Activated CD8-positive, alpha-beta T cell treated with anti-CD3 and anti-CD28 coated beads for 36 hours (primary cell): ENCODE results near the gene TPRG1. TPM values are rescaled to one million over a fixed set of nuclear protein-coding genes. Genes with fewer than 3 reads are reported as not detected.

Experiments
- ATAC-seq: fragments of 200-7000 bp; cut with Tn5 transposase; one replicate; pipeline ENCODE4 v1.10.0; 2021; ENCODE audit warnings: mild to moderate bottlenecking, moderate library complexity
- CTCF ChIA-PET: fragments of 350-600 bp; sonication (Branson Sonifier 250); formaldehyde crosslinking; loops from one replicate; lab custom pipeline; 2021; ENCODE audit warnings: antibody characterized with exemption; lab: Charles Lee
- POLR2A ChIA-PET: fragments of 350-600 bp; sonication (Branson Sonifier 250); formaldehyde crosslinking; loops from one replicate; lab custom pipeline; 2021; ENCODE audit warnings: antibody characterized with exemption; lab: Charles Lee
- DNase-seq: peaks from one replicate; pipeline ENCODE4 v3.0.0-alpha.2; 2020
- H3K27ac Mint-ChIP-seq: one replicate; pipeline ENCODE4 v1.8.0; 2021; ENCODE audit warnings: mild to moderate bottlenecking, mixed read lengths
- H3K27me3 Mint-ChIP-seq: one replicate; pipeline ENCODE4 v1.8.0; 2021; ENCODE audit warnings: mixed read lengths
- H3K36me3 Mint-ChIP-seq: one replicate; pipeline ENCODE4 v1.8.0; 2021; ENCODE audit warnings: low read depth, mixed read lengths
- H3K4me1 Mint-ChIP-seq: one replicate; pipeline ENCODE4 v1.8.0; 2021; ENCODE audit warnings: low read depth, mixed read lengths
- H3K4me3 Mint-ChIP-seq: one replicate; pipeline ENCODE4 v1.8.0; 2021; ENCODE audit warnings: mild to moderate bottlenecking, moderate library complexity, mixed read lengths
- H3K9me3 Mint-ChIP-seq: one replicate; pipeline ENCODE4 v1.8.0; 2021; ENCODE audit warnings: mixed read lengths
- intact Hi-C: fragments of 100-400 bp; cut with micrococcal nuclease; formaldehyde crosslinking; loops from one replicate; pipeline ENCODE4 v1.10.0; 2022
- total RNA-seq, 2 experiments: library from RNA; stranded (reverse); gene quantifications; one replicate each; pipeline ENCODE4 v1.2.3, GENCODE V29; 2021
- TF ChIP-seq, protein P1 (sequence below): fragments of 200-600 bp; IDR thresholded peaks from one replicate; pipeline ENCODE4 v1.8.0; 2022; ENCODE audit warnings: antibody characterized with exemption, mild to moderate bottlenecking

TPRG1 gene
- total RNA-seq, 2 experiments from 2014 or later: 2.5 to 3.0 TPM

DNA sequence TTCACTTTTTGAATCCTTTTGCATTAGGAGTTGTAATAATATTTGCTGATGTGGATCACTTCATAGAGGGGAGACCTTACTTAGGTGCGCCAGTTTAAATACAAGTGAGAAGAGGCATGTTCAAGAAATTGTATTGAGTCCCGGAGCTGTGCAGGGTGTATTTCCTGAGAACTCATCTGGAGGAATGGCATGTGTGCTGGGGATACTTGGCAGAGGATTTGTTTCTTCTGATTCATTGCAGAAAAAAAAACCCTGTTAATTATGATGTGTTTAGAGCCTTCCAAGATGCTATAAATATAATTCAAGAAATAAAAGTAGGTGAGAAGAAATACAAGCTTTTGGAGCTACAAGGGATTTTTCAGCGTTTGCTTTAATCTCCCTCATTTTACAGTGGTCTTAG lies 97.6 kb downstream of the TPRG1 start:
- TF ChIP-seq, protein P1, sequence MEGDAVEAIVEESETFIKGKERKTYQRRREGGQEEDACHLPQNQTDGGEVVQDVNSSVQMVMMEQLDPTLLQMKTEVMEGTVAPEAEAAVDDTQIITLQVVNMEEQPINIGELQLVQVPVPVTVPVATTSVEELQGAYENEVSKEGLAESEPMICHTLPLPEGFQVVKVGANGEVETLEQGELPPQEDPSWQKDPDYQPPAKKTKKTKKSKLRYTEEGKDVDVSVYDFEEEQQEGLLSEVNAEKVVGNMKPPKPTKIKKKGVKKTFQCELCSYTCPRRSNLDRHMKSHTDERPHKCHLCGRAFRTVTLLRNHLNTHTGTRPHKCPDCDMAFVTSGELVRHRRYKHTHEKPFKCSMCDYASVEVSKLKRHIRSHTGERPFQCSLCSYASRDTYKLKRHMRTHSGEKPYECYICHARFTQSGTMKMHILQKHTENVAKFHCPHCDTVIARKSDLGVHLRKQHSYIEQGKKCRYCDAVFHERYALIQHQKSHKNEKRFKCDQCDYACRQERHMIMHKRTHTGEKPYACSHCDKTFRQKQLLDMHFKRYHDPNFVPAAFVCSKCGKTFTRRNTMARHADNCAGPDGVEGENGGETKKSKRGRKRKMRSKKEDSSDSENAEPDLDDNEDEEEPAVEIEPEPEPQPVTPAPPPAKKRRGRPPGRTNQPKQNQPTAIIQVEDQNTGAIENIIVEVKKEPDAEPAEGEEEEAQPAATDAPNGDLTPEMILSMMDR: no peak
- Mint-ChIP-seq H3K4me3 (no peak overlapping the region), H3K27ac (no peak overlapping the region), H3K27me3 (no peaks in the 10 kb centered on the region), H3K4me1 (peaks cover 11% of the 10 kb centered on the region), H3K9me3 (no peaks in the 10 kb centered on the region), H3K36me3 (no peaks in the 10 kb centered on the region)
- DNase-seq: no peak
- ChIA-PET POLR2A (no interaction called here), CTCF (interaction anchor here (2.7 kb wide), 1 partner anchor 679 kb away, joined by 14 read pairs; no protein-coding TSS in a partner anchor)
- intact Hi-C loops: no loop called here
- no peak for ATAC-seq

- no peaks in the 10 kb centered on the region for H3K36me3 Mint-ChIP-seq
- ChIA-PET POLR2A (no interaction called here), CTCF (interaction anchor here (1.0 to 2.7 kb wide), 2 partner anchors 305 to 678 kb away, joined by 4 to 14 read pairs; no protein-coding TSS in a partner anchor)
- H3K27me3 Mint-ChIP-seq: no peaks in the 10 kb centered on the region
- H3K4me3 Mint-ChIP-seq: no peak overlapping the region
- DNase-seq: peak; percentile 50
- peaks cover 11% of the 10 kb centered on the region for H3K4me1 Mint-ChIP-seq
- intact Hi-C loops: loop anchor here (5.0 to 10.0 kb wide), 2 partner anchors 134 to 677 kb away; no protein-coding TSS in a partner anchor
- no peak overlapping the region for H3K27ac Mint-ChIP-seq
- TF ChIP-seq, protein P1: peak; percentile 35
- ATAC-seq: peak; percentile 34
- no peaks in the 10 kb centered on the region for H3K9me3 Mint-ChIP-seq
Observed at GRCh38 chr3:189270248-189270832, 98.6 kb downstream of the TPRG1 start.

DNA sequence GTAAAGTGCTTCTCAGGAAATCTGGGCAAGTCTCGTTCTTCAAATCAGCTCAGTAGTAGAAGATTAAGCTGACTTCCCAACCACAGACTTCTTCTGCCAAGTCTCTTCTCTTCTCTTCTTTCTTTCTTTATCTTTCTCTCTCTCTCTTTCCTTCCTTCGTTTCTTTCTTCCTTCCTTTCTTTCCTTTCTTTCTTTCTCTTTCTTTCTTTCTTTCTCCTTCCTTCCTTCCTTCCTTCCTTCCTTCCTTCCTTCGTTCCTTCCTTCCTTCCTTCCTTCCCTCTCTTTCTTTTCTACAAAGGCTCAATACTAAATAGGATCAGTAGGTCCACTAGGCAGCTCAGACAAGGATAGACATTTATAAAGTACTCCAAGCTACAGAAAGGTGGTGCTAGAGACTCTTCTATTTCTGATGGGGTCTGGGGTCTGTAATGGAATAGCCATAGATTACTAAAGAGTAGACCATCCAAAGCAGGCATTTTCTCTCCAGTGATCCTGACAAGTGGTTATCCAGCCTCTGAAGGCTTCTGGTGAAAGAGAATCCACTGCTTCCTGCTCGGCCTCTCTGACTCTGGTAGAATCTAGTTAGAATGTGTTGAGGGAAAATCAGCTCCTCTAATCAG lies 100.8 kb downstream of the TPRG1 start:
- intact Hi-C loops: loop anchor here (5.0 to 10.0 kb wide), 2 partner anchors 132 to 675 kb away; no protein-coding TSS in a partner anchor
- ChIA-PET POLR2A (no interaction called here), CTCF (interaction anchor here (0.8 to 2.8 kb wide), 24 partner anchors 9 to 682 kb away, joined by 3 to 22 read pairs (median 3); no protein-coding TSS in a partner anchor)
- no peak for DNase-seq
- no peak overlapping the region for H3K27ac Mint-ChIP-seq
- H3K27me3 Mint-ChIP-seq: no peaks in the 10 kb centered on the region
- ATAC-seq: peak; percentile 61
- TF ChIP-seq, protein P1: no peak
- no peak overlapping the region for H3K4me3 Mint-ChIP-seq
- H3K4me1 Mint-ChIP-seq: peaks cover 21% of the 10 kb centered on the region
- no peaks in the 10 kb centered on the region for H3K36me3 Mint-ChIP-seq
- H3K9me3 Mint-ChIP-seq: no peaks in the 10 kb centered on the region

GRCh38 chr3:189273736-189274135 lies 102.0 kb downstream of the TPRG1 start:
- ChIA-PET CTCF (interaction anchor here (0.8 to 2.8 kb wide), 6 partner anchors 8 to 674 kb away, joined by 3 to 22 read pairs (median 8); no protein-coding TSS in a partner anchor), POLR2A (no interaction called here)
- TF ChIP-seq, protein P1: no peak
- Mint-ChIP-seq H3K9me3 (no peaks in the 10 kb centered on the region), H3K36me3 (no peaks in the 10 kb centered on the region), H3K27me3 (no peaks in the 10 kb centered on the region), H3K27ac (no peak overlapping the region), H3K4me3 (no peak overlapping the region), H3K4me1 (peaks cover 26% of the 10 kb centered on the region)
- intact Hi-C loops: loop anchor here (5.0 to 10.0 kb wide), 2 partner anchors 131 to 674 kb away; no protein-coding TSS in a partner anchor
- DNase-seq (no peak), ATAC-seq (no peak)

GRCh38 chr3:189275182-189275581 lies 103.4 kb downstream of the TPRG1 start:
- Mint-ChIP-seq H3K9me3 (no peaks in the 10 kb centered on the region), H3K4me1 (peaks cover 26% of the 10 kb centered on the region), H3K27ac (no peak overlapping the region), H3K27me3 (no peaks in the 10 kb centered on the region), H3K36me3 (no peaks in the 10 kb centered on the region), H3K4me3 (no peak overlapping the region)
- ChIA-PET POLR2A (no interaction called here), CTCF (interaction anchor here (1.1 kb wide), 1 partner anchor 1916 kb away, joined by 3 read pairs; no protein-coding TSS in a partner anchor)
- intact Hi-C loops: loop anchor here (10.0 kb wide), 1 partner anchor 130 kb away; no protein-coding TSS in a partner anchor
- TF ChIP-seq, protein P1: no peak
- ATAC-seq (no peak), DNase-seq (no peak)
